ENCODE data around the gene CAPN13.

- TF ChIP-seq CTCF (IDR thresholded peaks at IDR 0.05) (no peak), POLR2A (IDR thresholded peaks at IDR 0.05) (no peak)
These were observed 99.8 kb downstream of the CAPN13 start for GRCh38 chr2:30707304-30707903.
